Mesothelial cell of epicardium (in vitro differentiated cells): ENCODE data around the gene ATP8B4. TPM values are rescaled to one million over a fixed set of nuclear protein-coding genes. Genes with fewer than 3 reads are reported as not detected.

Experiments used
- DNase-seq, 2 experiments: peaks; one replicate each; pipeline ENCODE4 v3.0.0; 2021; ENCODE audit warnings: low spot score in 2 of 2; ENCODE audit not compliant: unreplicated experiment in 2 of 2
- H3K27ac Mint-ChIP-seq: 2 replicates; pipeline ENCODE4 v1.8.0; 2021; ENCODE audit warnings: mixed read lengths
- H3K27me3 Mint-ChIP-seq: 2 replicates; pipeline ENCODE4 v1.8.0; 2021; ENCODE audit warnings: low read depth, mixed read lengths
- H3K36me3 Mint-ChIP-seq: 2 replicates; pipeline ENCODE4 v1.8.0; 2021; ENCODE audit warnings: mixed read lengths
- H3K4me1 Mint-ChIP-seq: 2 replicates; pipeline ENCODE4 v1.8.0; 2021; ENCODE audit warnings: mixed read lengths
- H3K4me3 Mint-ChIP-seq: 2 replicates; pipeline ENCODE4 v1.8.0; 2021; ENCODE audit warnings: mild to moderate bottlenecking, moderate library complexity, mixed read lengths
- H3K9me3 Mint-ChIP-seq: 2 replicates; pipeline ENCODE4 v1.8.0; 2021; ENCODE audit warnings: mixed read lengths
- total RNA-seq: library from RNA; stranded (reverse); gene quantifications from 3 replicates; pipeline ENCODE4 v1.2.1, GENCODE V29; 2021
- TF ChIP-seq, protein P1 (sequence below): fragments of 200-600 bp; sonication (generic); IDR thresholded peaks from one replicate; pipeline ENCODE4 v1.5.0; 2021; ENCODE audit warnings: antibody characterized with exemption; ENCODE audit not compliant: unreplicated experiment

ATP8B4 gene
- total RNA-seq, 1 donor from 2014 or later = 1.8 TPM

DNA sequence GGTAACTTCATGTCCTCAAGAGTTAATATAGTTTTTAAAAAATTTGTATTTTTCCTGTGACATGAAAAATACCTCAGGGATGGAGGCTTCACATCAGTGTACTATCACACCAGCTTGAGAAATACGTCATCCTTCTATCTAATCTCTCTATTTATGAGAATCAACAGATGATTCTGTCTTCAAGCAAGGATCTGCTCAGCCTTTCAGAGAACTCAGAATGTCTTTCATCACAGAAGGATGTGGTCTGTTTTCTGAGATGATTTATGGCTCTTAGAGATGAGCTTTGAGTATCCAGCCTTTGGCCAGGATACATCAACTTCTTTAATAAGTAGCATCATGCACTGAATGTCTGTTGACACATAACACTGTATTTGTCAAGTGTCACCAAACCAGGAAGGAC is 304.3 kb downstream of the ATP8B4 start:
- H3K27me3 Mint-ChIP-seq = no peaks in the 10 kb centered on the region
- no peak for DNase-seq
- TF ChIP-seq, protein P1, sequence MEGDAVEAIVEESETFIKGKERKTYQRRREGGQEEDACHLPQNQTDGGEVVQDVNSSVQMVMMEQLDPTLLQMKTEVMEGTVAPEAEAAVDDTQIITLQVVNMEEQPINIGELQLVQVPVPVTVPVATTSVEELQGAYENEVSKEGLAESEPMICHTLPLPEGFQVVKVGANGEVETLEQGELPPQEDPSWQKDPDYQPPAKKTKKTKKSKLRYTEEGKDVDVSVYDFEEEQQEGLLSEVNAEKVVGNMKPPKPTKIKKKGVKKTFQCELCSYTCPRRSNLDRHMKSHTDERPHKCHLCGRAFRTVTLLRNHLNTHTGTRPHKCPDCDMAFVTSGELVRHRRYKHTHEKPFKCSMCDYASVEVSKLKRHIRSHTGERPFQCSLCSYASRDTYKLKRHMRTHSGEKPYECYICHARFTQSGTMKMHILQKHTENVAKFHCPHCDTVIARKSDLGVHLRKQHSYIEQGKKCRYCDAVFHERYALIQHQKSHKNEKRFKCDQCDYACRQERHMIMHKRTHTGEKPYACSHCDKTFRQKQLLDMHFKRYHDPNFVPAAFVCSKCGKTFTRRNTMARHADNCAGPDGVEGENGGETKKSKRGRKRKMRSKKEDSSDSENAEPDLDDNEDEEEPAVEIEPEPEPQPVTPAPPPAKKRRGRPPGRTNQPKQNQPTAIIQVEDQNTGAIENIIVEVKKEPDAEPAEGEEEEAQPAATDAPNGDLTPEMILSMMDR = no peak
- H3K4me3 Mint-ChIP-seq = no peak overlapping the region
- peaks cover 7% of the 10 kb centered on the region for H3K4me1 Mint-ChIP-seq
- H3K9me3 Mint-ChIP-seq = peaks cover 14% of the 10 kb centered on the region
- H3K36me3 Mint-ChIP-seq = no peaks in the 10 kb centered on the region
- no peak overlapping the region for H3K27ac Mint-ChIP-seq

DNA sequence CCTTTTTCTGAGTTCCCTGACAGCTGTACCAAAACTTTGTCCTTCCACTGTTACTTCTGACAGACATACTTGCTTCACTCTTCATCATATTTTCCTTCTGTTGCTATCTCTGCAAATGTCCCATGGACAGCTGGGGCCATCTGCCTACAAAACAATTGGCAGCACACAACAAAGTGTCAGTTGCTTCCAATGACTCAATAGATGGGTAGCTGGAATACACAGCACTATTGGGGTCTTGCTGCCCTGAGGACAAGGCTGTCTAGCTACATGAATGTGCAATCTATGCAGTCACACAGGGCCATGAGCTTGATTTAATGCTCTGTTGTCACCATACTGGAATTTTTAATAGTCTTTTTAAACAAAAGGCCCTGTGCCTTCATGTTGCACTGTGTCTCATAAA is 305.4 kb downstream of the ATP8B4 start:
- TF ChIP-seq, protein P1 = no peak
- no peaks in the 10 kb centered on the region for H3K36me3 Mint-ChIP-seq
- H3K9me3 Mint-ChIP-seq = peaks cover 8% of the 10 kb centered on the region
- DNase-seq = no peak
- no peaks in the 10 kb centered on the region for H3K27me3 Mint-ChIP-seq
- H3K27ac Mint-ChIP-seq = no peak overlapping the region
- H3K4me1 Mint-ChIP-seq = peaks cover 7% of the 10 kb centered on the region
- no peak overlapping the region for H3K4me3 Mint-ChIP-seq

DNA sequence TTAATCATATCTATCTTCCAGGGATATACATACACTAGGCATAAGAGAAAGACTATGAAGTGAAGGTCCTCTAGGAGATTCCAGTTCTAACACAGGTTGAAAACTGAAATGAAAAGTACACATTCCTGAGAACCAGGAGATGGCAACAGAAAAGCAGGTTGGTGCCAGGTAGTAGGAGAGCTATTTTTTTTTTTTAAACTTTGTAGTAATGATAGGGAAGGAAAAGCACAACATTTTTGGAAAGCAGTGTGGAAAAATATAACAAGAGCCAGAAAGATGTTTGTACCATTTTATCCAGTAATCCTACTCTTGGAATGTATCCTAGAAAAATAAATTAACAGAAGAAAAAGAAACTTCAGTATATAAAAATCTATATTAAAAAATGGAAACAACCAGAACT is 308.3 kb downstream of the ATP8B4 start:
- Mint-ChIP-seq H3K36me3 (no peaks in the 10 kb centered on the region), H3K27ac (no peak overlapping the region), H3K4me1 (peaks cover 2% of the 10 kb centered on the region), H3K4me3 (no peak overlapping the region), H3K27me3 (no peaks in the 10 kb centered on the region), H3K9me3 (peaks cover 9% of the 10 kb centered on the region)
- TF ChIP-seq, protein P1 = no peak
- no peak for DNase-seq

DNA sequence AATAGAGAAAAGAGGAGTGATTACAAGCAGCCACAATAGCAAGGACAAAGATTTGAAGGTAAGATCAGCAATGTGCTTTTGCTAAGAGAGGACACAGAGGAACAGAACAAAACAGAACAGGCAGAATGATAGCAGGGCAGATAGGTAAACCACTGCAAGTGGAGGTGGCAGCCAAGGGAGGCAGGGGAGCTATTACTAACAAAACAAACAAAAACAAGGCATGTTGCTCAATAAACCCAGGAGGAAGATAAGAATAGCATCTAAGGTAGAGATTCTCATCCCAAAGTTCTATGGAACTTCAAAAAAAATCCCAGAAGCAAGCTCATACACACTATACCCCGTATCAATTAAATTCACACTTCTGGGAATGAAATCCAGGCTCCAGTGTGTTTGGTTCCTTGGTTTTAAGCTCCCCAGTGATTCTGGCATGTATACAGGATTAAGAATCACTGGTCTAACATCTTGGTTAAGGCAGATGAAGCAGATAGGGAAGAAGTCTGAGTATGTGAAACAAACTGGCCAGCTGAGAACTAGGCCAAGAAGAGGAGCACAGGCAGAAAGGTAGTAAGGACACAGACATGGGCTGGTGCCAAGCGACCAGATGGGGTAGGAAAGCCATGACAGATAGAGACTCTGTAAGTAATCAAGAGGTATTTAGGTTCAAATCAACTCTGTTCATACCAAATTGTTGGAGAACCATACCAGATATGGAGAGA is 309.0 kb downstream of the ATP8B4 start:
- no peaks in the 10 kb centered on the region for H3K4me1 Mint-ChIP-seq
- peaks cover 11% of the 10 kb centered on the region for H3K9me3 Mint-ChIP-seq
- no peak overlapping the region for H3K27ac Mint-ChIP-seq
- no peak for DNase-seq
- H3K27me3 Mint-ChIP-seq = no peaks in the 10 kb centered on the region
- H3K4me3 Mint-ChIP-seq = no peak overlapping the region
- peaks cover under 1% of the 10 kb centered on the region for H3K36me3 Mint-ChIP-seq
- TF ChIP-seq, protein P1 = no peak

GRCh38 chr15:49808341-49808740 is 310.7 kb downstream of the ATP8B4 start:
- H3K9me3 Mint-ChIP-seq = peaks cover 21% of the 10 kb centered on the region
- no peak overlapping the region for H3K27ac Mint-ChIP-seq
- H3K36me3 Mint-ChIP-seq = peaks cover 6% of the 10 kb centered on the region
- no peaks in the 10 kb centered on the region for H3K4me1 Mint-ChIP-seq
- no peak for DNase-seq
- TF ChIP-seq, protein P1 = no peak
- H3K27me3 Mint-ChIP-seq = no peaks in the 10 kb centered on the region
- H3K4me3 Mint-ChIP-seq = no peak overlapping the region

Other genes starting within 250 kb of the ATP8B4 start
- 2.7 to 3.2 TPM (median 3.1 TPM) in 3 replicates for gene SLC27A2, start 63.0 kb upstream of the ATP8B4 start, total RNA-seq
- gene HDC, start 146.5 kb upstream of the ATP8B4 start, total RNA-seq = not detected in 3 replicates
- gene GABPB1, start 236.0 kb upstream of the ATP8B4 start, total RNA-seq = 22.7 to 24.1 TPM (median 24.0 TPM) in 3 replicates